SIG-M5 treated with dmso at 0.1 percent for 504 hours (cell line): Measurements from ENCODE around the gene HDAC11.
"Not testable (repeated sequence)": the region's sequence is repeated elsewhere in the genome, so short reads cannot be mapped to it uniquely, and the experiment has no call there.

Source experiments
- DNase-seq: peaks from one replicate; lab custom pipeline; 2025; ENCODE audit not compliant: unreplicated experiment; lab: John Stamatoyannopoulos, UW

The HDAC11 gene, protein sequence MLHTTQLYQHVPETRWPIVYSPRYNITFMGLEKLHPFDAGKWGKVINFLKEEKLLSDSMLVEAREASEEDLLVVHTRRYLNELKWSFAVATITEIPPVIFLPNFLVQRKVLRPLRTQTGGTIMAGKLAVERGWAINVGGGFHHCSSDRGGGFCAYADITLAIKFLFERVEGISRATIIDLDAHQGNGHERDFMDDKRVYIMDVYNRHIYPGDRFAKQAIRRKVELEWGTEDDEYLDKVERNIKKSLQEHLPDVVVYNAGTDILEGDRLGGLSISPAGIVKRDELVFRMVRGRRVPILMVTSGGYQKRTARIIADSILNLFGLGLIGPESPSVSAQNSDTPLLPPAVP

DNA sequence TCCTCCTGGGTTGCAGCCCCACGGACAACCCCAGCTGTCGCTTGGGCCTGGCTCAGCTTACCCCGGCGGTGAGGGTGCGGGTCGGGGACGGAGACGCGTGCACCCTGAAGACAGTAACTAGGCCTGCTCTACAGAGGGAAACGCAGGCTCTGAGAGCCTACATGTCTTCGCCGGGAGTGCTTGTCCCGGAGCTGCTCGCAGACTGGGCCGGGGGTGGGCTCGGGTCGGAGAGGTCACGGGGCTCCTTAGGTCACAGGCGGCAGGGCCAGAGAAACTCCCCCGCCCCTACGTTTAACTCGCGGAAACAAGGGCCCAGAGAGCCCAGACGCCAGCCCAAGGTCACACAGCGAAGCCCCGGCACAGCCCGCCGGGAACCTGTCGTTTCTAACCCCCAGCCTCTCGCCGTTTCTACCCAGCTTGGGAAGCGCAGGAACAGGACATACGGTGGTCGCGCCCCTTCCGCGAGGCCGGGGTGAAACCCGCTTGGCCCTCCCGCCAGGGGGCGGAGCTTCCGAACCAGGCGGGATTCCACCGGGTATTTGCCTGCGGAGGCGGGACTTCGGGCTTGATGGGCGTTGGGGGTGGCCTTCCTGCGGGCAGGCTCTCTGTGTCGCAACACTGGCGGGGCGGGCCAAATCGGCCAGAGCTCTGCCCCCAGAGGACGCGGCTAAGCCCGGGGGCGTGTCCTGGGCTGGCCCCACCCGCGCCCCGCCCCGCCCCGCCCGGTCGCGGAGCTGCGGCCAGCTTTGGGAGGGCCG, at the start of gene HDAC11:
Gene HDAC11, plus strand, starts transcription at position 725 of the 758 bp plus-strand sequence. CDS start 42 bp downstream, outside the sequence.
- peak; percentile 96 for DNase-seq

DNA sequence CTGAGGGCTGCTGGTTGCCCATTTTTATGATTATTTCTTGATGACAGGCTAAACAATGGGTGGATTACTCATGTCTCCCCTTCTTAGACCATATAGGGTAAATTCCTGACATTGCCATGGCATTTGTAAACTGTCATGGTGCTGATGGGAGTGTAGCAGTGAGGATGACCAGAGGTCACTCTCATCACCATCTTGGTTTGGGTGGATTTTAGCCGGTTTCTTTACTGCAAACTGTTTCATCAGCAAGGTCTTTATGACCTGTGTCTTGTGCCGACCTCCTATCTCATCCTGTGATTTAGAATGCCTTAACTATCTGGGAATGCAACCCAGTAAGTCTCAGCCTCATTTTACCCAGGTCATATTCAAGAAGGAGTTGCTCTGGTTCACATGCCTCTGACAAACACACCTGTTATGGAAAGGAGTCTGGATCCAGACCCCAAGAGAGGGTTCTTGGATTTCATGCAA, 49.7 kb upstream of the HDAC11 start:
- DNase-seq = not testable (repeated sequence)

DNA sequence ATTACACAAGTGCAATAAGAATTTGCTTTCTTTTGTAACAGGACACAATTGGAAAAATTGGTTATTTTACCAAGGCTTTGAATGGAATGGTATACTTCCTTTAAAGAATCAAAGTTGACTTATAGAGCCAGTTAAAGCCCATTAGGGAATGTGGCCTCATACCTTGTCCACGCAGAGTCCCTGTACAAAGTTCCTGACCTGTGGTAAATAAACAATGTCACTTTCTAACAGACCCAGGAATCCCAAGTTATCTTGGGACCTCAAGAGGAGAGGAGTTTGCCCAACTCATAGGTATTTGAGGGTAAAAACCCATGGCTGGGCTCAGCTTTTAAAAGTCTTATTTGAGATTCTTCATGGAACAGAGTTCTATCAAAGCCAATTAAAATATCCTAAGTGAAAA, 48.0 kb upstream of the HDAC11 start:
- DNase-seq = no peak

DNA sequence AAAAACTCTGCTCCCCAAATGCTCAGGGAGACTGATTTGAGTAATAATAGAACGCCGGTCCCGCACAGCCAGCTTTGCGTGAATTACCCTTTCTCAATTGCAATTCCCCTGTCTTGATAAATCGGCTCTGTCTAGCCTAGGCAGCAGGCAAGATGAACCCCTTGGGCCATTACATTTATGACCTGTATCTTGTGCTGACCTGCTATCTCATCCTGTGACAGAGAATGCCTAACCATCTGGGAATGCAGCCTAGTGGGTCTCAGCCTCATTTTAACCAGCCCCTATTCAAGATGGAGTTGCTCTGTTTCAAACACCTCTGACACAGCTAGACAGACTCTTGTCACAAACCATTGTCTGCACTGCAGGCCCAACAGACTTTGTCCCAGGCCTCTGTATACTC, 46.2 kb upstream of the HDAC11 start:
- no peak for DNase-seq

DNA sequence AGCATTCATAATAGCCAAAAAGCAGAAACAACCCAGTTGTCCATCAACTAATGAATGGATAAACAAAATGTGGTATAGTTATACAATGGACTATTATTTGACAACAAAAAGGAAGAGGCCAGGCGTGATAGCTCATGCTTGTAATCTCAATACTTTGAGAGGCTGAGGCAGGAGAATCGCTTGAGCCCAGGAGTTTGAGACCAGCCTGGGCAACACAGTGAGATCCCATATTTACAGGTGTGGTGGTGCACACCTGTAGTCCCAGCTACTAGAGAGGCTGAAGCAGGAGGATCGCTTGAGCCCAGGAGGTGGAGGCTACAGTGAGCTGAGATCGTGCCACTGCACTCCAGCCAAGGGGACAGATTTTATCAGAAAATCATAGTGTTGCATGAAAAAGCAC, 43.9 kb upstream of the HDAC11 start:
- DNase-seq = not testable (repeated sequence)

DNA sequence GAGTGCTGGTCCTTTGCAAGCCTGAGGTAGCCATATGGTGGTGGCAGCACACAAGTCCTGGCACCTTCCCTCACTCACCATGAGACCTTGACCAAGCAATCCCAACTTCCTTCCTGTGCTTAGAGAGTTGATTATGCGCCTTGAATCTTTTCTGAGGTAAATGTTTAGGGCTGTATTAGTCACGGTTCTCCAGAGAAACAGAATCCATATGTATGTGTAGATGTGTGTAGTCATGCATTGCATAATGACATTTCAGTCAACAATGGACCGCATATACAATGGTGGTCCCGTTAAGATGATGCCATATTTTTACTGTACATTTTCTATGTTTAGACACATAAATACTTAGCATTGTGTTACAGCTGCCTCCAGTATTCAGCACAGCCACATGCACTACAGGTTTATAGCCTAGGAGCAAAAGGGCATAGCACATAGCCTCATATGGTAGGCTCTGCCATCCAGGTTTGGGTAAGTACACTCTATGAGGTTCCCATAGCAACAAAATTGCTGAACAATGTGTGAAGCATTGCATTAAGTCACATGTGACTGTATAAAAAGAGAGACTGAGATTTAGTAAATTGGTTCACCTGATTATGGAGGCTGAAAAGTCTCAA, 39.8 kb upstream of the HDAC11 start:
- DNase-seq = no peak

DNA sequence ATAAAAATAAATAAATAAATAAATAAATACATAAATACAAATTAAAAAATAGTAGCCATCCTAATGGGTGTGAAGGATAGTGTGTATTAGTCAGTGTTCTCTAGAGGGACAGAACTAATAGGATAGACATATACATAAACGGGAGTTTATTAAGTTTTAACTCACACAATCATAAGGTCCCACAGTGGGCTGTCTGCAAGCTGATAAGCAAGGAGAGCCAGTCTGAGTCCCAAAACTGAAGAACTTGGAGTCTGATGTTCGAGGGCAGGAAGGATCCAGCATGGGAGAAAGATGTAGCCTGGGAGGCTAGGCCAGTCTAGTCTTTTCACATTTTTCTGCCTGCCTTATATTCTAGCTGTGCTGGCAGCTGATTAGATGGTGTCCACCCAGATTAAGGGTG, 37.2 kb upstream of the HDAC11 start:
- DNase-seq = not testable (repeated sequence)

DNA sequence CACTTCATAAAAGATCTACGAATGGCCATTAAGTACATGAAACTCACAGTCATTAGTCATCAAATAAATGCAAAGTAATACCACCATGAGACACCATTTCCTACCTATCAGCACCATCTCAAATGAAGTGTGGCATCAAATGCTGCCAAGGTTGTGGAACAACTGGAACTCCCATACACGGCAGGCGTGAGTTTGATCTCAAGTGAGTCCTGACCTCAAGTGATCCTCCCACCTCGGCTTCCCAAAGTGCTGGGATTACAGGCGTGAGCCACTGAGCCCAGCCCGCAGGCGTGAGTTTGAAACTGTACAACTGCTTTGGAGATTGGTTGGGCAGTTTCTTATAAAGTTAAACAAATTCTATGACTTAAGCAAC, 28.8 kb upstream of the HDAC11 start:
- peak; percentile 25 for DNase-seq

DNA sequence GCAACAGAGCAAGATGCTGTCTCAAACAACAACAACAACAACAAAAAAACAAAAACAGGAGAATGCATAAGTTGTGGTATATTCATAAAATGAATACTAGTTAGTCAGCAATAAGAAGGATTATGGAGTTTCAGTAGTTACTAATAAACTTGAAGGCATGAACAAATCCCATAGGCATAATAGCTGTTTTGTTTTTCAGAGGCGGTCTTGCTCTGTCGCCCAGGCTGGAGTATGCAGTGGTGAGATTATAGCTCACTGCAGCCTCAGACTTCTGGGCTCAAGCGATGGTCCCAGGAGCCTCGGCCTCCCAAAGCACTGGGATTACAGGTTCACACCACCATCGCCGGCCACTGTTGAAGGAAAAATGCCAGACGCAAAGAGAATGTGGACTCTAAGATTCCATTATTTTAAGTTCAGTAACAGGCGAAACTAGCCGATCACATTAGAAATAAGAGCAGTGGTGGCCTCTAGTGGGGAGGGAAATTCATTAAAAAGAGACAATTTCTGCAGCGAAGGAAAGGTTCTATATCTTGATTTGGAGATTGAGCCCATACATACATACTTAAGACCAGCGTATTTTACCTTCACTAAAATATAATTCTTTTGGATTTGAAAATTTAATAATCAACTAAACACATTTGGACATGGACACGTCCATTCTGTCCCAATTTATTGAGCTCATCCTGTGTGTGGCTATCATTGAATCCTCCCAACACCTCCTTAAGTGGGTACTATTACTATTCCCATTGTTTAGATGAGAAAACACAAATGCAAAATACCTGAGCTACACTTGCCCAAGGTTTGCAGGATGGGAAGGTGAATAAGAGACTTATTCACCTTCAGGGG, 27.4 kb upstream of the HDAC11 start:
- peak; percentile 81 for DNase-seq

DNA sequence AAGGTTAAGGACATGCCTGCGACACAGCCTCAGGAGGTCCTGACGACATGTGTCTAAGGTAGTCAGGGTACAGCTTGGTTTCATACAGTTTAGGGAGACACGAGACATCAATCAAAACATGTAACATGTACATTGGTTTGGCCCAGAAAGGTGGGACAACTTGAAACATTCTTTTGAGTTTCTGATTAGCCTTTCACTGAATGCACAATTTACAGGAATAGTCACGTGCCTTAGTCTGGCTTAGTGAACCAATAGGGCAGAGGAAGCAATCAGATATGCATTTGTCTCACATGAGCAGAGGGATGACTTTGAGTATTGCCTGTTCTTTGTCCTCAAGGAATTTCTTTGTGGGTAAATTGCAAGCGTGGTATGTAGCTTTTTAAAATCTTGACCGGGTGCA, 24.5 kb upstream of the HDAC11 start:
- no peak for DNase-seq

DNA sequence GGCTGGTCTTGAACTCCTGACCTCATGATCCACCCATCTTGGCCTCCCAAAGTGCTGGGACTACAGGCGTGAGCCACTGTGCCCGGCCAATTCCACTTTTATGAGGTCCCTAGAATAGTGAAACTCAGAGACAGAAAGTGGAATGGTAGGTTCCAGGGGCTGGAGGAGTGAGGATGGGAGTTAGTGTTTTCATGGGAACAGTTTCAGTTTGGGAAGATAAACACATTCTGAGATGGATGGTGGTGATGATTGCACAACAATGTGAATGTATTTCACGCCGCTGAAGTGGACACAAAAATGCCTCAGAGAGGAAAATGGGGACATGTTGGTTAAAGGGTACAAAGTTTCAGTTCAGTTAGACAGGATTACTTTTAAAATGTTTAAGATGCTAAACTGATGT, 22.5 kb upstream of the HDAC11 start:
- DNase-seq = no peak

DNA sequence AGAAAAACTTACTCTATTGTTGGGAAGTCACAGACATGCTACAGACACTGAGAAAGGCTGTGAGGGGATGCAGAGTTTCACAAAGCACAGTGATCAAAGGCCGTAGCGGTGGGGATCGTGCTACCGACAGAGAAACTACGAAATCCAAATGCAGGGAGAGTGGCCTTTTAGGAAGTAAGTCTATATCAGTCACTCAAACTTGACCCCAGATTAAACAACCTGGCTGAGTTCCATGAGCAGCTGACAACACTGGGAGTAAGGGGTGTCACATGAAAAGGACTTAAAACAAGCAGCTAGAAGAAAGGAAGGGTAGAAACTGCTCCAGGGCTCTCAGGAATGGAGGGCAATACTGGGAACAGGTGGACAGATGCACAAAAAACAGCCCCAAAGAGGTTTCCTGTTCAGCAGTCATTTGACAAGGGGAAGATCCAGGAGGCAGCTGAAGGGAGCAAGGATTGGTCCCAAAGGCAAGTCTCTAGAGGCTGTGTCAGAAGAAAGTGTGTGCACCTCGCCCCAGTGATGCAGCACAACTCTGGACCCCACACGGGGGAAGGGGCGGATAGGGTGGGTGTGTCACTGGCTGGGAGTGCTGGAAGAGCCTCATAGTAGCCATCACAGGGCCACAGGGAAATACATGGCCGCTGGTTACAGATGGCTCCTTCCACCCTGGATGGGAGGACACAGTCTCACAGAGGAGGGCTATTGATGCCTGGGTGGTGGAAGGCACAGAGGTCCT, 20.3 kb upstream of the HDAC11 start:
- DNase-seq = no peak

DNA sequence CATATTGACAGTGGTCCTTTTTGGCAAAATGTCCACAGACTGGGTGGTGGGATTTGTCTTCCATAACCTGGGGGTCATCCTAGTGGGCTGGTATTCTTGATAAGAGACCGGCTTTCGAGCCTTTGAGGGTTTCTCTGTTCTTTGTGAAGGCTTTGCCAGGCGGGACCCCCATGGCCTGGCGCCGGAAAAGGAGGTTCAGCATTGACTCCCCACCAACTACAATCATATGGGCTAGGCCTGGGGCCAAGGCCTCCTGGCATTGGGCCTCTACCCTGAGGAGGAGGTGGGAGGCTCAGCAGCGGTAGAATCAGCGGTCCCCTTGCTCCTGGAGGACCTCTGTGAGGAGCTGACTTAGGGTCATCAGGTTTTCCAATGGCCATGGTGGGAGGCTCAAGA, 19.8 kb upstream of the HDAC11 start:
- DNase-seq = no peak

DNA sequence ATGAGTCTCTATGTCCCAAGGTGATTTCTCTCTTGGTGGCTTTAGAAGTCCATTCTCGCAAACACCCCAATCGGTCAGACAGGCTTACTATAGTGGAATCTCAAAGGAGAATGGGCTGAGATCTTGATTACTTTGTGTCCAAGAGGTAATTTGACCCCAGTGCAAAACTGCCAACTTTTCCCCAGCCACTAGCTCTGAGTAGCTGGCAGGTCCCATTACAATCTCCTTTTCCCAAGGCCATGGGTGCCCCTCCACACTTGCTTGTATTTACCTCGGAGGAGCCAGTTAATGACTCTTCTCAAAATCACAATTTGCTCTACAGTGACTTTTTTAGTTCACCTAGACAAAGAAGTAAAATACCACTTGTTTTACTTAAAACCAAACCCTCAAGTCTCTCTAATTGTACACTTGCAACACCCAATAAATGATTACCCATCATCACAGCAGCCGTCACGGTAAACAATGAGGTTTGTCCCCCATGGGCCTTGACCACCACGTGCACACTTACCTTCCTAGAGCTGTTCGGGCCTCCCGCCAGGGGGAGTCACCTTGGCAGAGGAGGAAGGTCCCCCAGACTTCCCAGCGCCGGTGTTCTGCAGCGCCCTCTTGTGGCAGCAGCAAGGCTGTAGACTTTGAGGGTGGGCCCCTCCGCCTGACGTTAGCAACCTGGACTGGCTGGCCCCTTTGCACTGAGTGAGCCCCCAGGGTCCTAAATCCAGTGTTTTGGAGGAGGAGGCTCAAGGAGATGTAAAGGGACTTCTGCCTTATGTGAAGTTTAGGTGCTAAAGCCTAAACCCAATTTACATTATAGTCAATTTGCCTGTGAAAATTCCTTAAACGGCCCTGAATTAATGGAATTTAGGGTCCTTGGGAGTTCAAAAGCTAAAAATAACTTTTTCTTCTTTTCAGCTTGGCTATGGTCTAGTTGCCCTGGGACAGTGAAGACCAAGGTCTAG, 18.7 kb upstream of the HDAC11 start:
- DNase-seq = peak; percentile 50

DNA sequence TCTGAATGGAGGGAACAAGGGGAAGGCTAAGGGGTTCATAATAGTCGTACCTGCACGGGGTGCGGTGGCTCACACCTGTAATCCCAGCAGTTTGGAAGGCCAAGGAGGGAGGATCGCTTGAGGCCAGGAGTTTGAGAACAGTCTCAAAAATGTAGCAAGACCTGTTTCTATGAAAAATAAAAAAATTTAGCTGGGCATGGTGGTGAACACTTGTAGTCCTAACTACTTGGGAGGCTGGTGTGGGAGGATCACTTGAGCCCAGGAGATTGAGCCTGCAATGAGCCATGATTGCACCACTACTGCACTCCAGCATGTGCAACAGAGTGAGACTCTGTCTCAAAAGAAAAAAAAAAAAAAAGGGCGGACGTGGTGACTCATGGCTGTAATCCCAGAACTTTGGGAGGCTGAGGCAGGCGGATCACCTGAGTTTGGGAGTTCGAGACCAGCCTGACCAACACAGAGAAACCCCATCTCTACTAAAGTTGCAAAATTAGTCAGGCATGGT, 17.9 kb upstream of the HDAC11 start:
- DNase-seq = no peak

DNA sequence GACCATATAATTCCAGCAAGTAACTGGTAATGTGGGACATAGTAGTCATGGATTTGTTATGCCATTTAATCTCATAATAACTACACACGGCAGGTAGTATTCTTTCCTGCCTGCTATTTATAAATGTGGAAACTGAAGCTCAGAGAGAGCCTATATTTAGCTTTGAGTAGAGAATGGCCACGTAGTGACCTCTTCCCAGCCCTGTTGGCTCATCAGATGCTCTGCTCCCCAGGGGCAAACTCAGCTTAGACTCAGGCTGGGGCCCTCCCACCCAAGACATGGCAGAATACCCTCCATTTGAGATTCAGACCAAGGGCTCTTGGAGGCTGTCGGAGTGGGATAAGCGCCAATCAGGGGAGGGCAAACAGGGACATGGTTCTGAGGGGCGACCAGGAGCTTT, 17.3 kb upstream of the HDAC11 start:
- DNase-seq = no peak

DNA sequence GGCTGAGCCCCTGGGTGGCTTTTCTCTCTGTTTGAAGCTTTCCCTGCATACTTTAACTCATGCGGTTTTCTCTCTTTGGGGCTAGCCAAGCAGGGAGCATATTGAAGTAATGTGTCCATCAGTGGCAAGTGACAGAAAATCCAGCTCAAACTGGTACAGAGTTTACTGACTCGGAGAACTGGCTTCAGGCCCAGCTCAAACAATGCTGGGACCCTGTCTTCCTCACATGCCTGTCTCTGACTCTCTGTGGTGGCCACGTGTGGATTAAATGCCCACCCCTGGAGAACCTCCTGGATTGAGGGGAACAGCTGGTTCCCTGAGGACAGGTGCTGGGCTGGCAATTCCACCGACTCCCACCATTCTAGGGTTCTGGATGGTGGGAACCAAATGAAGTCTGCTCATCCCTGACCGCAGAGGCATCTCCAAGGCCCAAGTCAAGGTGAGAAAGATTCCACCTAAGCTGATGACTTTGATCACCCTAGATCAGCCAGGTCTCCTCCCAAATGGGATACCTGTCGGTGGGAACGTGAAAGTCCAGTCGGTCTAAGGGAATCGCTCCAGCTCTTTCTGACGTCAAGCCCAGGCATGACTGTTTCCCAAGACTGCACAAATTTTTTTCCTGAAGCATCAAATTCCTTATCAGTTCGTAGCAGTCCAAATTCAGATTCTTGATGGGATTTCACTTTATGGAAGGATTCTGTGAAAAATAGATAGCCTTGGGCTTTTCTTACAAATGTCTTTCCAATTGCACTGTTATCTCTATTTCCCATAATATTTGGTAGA, 16.3 kb upstream of the HDAC11 start:
- DNase-seq = no peak

DNA sequence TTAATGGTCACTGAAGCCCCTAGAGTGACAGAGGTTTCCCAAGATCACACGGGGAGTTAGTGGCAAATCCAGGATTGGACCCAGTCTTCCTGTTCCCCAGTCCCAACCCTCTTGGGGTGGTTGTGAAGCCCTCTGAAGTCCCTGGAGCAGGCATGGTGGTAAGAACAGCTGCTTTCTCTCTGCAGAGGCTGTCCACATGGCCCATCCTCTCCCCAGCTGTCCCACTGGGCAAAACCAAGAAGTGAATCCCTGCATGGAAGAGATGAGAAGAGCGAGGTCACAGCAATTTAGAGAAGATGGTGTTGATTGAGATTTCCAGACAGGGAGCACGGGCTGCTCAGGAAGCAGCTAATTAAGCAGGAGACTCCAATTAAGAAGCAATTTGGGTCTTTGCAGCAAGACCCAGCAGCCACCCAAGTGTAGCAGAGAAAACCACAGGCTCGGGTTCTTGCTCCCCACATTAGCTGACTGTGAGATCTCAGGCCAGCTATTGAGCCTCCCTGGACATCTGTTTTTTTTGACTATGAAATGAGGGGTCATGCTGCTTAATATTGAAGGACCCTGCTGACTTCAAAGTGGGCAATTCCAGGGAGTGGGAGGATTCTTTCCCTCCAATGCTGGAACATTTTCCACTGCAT, 14.8 kb upstream of the HDAC11 start:
- no peak for DNase-seq
